BLaER1 treated with 17β-estradiol and CSF1 and Interleukin-3, amounts not matched to agents 10 nM and 100 nM (cell line): Measurements from ENCODE around the gene FRG2.
"Not testable (repeated sequence)": the region's sequence is repeated elsewhere in the genome, so short reads cannot be mapped to it uniquely, and the experiment has no call there.

Experiments used
- H3K27ac ChIP-seq, 11 experiments: shearing (Covaris generic); formaldehyde crosslinking; 2 replicates each; pipeline ENCODE4 v1.8.1; 2022
- H3K27me3 ChIP-seq, 11 experiments: shearing (Covaris generic); formaldehyde crosslinking; 2 replicates each; pipeline ENCODE4 v1.8.1; 2022
- H3K36me3 ChIP-seq, 11 experiments: shearing (Covaris generic); formaldehyde crosslinking; 2 replicates each; pipeline ENCODE4 v1.8.1; 2022
- H3K4me1 ChIP-seq, 10 experiments: shearing (Covaris generic); formaldehyde crosslinking; 2 replicates each; pipeline ENCODE4 v1.8.1; 2022
- H3K4me2 ChIP-seq, 11 experiments: shearing (Covaris generic); formaldehyde crosslinking; 2 replicates each; pipeline ENCODE4 v1.8.1; 2022
- H3K4me3 ChIP-seq, 10 experiments: shearing (Covaris generic); formaldehyde crosslinking; 2 replicates each; pipeline ENCODE4 v1.8.1; 2022
- H3K9ac ChIP-seq, 11 experiments: shearing (Covaris generic); formaldehyde crosslinking; 2 replicates each; pipeline ENCODE4 v1.8.1; 2022
- H3K9me3 ChIP-seq, 11 experiments: shearing (Covaris generic); formaldehyde crosslinking; replicated peaks in 1 of 11; 2 replicates each; pipeline ENCODE4 v1.8.1; 2022
- H4K20me1 ChIP-seq, 11 experiments: shearing (Covaris generic); formaldehyde crosslinking; 2 replicates each; pipeline ENCODE4 v1.8.1; 2022
- Cebpa-rat ChIP-seq, 11 experiments: shearing (Covaris generic); IDR thresholded peaks; 2 replicates each; pipeline ENCODE4 v1.8.1; 2022

Gene FRG2

DNA sequence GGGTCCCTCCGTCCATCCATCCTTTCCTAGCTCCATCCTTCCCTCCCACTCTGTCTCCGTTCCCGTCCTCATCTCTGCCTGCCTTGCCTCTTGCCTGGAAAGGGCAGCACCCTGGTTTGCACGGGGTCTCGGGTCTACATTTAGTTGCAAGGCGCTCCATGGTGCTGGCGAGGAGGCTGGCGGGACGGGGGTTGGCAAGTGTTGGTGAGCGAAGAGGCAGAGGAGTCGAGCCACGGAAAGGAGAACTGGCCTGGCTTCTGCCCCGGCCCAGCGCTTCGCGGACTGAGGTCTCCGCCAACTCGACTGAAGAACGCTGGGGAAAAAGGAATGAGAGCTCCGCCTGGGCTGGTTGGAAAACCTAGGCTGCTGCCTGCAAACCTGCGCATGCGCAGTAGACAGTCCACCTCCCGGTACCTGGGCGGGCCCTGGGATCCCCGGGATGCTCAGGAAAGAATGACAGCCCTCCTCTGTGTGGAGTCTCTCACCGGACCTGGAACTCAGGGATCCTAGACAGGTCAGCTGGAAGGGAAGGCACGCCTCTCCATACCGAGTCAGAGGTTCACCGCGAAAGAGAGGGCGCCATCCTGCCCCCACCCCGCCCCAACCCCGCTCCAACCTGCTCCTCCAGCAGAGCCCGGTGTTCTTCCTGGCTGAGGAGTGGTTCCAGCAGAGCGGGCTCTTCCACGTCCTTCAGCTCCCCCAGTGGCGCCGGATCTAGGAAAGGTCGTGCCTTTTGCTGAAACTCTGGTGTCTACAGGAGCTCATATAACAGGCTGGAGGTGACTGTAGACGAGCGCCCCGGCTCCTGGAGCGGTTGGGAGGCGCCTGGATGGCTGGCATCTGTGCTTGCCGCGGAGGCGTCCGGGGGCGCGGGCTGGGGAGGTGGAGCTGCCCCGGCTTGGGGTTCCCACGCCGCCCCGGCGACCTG is 6.0 kb downstream of the FRG2 start:
- H3K9ac ChIP-seq = no peak overlapping the region
- no peaks in the 10 kb centered on the region for H4K20me1 ChIP-seq
- no peak overlapping the region for H3K4me3 ChIP-seq

DNA sequence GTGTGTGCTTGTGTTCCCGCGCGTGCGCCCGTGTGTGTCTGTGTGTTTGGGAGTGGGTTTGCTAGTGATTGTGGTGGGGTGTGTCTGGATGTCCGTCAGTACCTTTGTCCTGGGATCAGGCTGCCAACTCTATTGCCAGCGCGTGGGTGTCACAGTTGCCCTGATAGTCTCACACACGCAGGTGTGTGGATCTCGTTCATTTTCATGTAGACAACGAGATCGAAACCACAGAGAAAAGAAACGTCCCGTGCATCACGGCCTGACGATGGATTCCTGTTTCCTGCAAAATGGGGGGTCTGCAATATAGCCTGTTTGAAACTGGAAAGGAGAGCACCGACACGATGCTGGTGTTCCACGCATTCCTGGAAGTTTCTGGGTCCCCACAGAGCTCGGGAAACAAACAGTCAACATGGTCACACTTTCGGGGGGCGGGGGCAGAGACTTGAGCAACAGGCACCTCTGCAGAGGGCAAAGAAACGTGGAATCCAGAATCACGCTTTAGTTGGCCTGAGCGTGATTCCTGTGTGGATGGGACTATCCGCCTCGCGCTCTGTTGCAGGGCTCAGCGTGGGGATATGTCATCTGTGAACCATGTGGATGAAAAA is 7.1 kb downstream of the FRG2 start:
- H3K27me3 ChIP-seq, H3K9ac ChIP-seq, H4K20me1 ChIP-seq, H3K4me2 ChIP-seq, H3K27ac ChIP-seq, H3K4me3 ChIP-seq, H3K4me1 ChIP-seq, H3K36me3 ChIP-seq: not testable (repeated sequence)
- H3K9me3 ChIP-seq = peaks cover 67 to 73% (median 70%) of the 10 kb centered on the region in 11 experiments

More for the DNA sequence above, 6.0 kb downstream of the FRG2 start:
- no peaks in the 10 kb centered on the region for H3K4me1 ChIP-seq
- H3K36me3 ChIP-seq = no peaks in the 10 kb centered on the region
- no peaks in the 10 kb centered on the region for H3K27me3 ChIP-seq
- no peak for TF ChIP-seq Cebpa-rat (IDR thresholded peaks at IDR 0.05)
- no peak overlapping the region for H3K27ac ChIP-seq
- H3K9me3 ChIP-seq = peaks cover 56 to 62% (median 59%) of the 10 kb centered on the region in 11 experiments
- H3K4me2 ChIP-seq = no peak overlapping the region

DNA sequence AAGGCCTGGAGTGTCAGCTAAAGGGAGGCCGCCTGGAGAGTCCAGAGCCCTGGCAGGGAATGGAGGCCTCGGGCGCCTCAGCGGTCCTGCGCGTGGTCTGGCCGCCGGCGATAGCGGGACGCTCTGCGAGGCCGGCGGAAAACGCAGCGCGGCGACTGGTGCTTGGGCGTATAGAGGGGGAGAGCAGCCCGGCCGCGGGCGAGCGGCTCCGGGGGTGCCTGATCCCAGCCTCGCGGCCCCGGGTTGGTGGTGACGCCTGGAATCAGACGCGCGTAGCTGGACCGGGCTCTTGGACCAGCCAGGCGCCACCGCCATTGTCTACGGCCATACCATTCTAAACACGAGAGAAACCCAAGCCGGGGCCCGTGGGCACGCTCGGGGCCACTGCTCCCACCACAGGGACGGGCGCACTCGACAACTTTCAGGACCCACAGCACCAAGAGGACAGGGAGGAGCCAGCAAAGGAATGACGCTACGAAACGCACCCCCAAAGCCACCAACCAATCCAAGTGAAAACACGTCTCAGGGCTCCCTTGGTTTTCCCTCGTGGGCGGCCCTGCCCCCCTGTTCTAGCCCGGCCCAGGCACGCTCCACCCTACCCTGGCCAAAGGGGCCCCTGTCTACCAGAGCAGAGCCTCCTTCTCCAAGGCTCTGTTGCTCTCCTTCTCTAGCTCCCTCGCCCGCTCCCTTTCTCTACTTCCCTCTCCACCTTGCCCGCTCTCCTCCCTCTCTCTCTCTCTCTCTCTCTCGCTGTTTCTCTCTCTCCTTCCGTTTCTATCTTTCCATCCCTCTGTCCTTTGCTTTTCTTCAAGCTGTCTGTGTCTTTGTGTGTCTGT is 7.8 kb downstream of the FRG2 start:
- no peaks in the 10 kb centered on the region for H3K4me1 ChIP-seq
- H3K27ac ChIP-seq = no peak overlapping the region
- H3K9ac ChIP-seq = no peak overlapping the region
- H3K4me2 ChIP-seq = no peak overlapping the region
- H3K4me3 ChIP-seq = no peak overlapping the region
- H3K36me3 ChIP-seq = no peaks in the 10 kb centered on the region
- no peak for TF ChIP-seq Cebpa-rat (IDR thresholded peaks at IDR 0.05)
- no peaks in the 10 kb centered on the region for H3K27me3 ChIP-seq
- peaks cover 72 to 79% (median 75%) of the 10 kb centered on the region in 11 experiments for H3K9me3 ChIP-seq
- no peaks in the 10 kb centered on the region for H4K20me1 ChIP-seq

DNA sequence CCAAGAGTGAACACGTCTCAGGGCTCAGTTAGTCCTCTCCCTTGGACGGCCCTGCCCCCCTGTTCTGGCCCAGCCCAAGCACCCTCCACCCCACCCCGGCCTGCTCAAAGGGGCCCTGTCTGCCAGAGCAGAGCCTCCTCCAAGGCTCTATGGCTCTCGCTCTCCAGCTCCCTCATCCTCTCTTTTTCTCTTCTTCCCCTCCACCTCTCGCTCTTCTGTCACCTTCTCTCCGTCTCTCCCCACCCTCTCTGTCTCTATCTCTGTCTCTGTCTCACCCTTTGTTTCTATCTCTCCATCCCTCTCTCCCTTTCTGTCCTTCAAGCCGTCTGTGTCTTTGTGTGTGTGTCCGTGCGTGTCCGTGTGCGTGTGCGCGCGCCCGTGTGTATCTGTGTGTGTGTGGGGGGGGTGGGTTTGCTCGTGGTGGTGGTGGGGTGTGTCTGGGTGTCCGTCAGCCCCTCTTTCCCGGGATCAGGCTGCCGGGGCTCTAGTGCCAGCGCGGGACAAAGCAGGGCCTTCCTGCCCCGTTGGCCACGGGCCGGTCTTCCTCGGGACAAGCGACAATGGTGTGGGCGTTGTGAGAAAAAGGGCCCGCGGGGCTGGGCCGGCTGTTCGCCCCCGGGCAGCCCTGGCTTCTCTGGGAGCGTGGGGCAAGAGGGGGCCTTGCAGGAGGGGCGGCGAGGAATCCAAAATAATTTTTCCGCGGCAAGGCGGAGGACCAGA is 8.7 kb downstream of the FRG2 start:
- H3K27me3 ChIP-seq = no peaks in the 10 kb centered on the region
- H3K9me3 ChIP-seq = peaks cover 72 to 80% (median 75%) of the 10 kb centered on the region in 11 experiments
- no peak overlapping the region for H3K4me2 ChIP-seq
- H3K4me1 ChIP-seq = no peaks in the 10 kb centered on the region
- no peak for TF ChIP-seq Cebpa-rat (IDR thresholded peaks at IDR 0.05)
- H3K4me3 ChIP-seq = no peak overlapping the region
- H3K9ac ChIP-seq = no peak overlapping the region
- no peaks in the 10 kb centered on the region for H3K36me3 ChIP-seq
- no peak overlapping the region for H3K27ac ChIP-seq
- H4K20me1 ChIP-seq = no peaks in the 10 kb centered on the region

DNA sequence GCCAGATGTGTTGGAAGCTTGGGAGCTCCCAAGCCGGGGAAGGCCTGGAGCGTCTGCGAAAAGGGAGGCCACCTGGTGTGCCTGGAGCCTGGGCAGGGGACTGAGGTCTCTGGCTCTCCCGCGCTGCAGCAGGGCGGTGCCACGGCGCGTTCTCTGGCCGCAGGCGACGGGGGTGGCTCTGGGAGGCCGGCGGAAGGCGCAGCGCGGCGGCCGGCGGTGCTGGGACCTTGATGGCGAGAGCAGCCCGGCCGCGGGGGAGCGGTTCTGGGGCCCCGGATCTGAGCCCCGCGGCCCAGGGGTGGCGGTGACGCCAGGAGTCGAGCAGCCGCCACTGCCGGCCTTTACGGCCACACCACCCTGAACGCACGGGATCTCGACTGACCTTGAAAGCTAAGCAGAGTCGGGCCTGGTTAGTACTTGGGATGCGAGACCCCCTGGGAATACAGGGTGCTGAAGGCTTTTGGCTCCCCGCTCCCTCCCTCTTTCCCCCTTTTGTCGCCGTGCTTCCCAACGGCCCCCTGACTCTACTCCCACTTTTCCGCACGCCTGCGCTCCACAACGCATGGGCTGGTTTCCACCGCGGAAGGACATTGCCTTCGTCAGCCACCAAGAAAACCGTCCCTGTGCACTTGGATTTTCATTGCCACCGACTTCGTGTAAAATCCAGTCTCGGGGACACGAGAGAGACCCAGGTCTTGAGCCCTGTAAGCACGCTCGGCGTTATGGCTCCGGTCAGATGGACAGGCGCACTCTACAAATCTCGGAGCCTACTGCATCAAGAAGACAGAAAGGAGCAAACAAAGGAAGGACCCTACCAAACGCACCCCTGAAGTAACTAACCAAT is 9.5 kb downstream of the FRG2 start:
- H3K27me3 ChIP-seq = no peaks in the 10 kb centered on the region
- peaks cover 70 to 77% (median 72%) of the 10 kb centered on the region in 11 experiments for H3K9me3 ChIP-seq
- H3K9ac ChIP-seq = no peak overlapping the region
- H3K4me1 ChIP-seq = no peaks in the 10 kb centered on the region
- TF ChIP-seq Cebpa-rat (IDR thresholded peaks at IDR 0.05) = no peak
- no peak overlapping the region for H3K4me2 ChIP-seq
- H4K20me1 ChIP-seq = no peaks in the 10 kb centered on the region
- H3K27ac ChIP-seq = no peak overlapping the region
- no peaks in the 10 kb centered on the region for H3K36me3 ChIP-seq
- H3K4me3 ChIP-seq = no peak overlapping the region

DNA sequence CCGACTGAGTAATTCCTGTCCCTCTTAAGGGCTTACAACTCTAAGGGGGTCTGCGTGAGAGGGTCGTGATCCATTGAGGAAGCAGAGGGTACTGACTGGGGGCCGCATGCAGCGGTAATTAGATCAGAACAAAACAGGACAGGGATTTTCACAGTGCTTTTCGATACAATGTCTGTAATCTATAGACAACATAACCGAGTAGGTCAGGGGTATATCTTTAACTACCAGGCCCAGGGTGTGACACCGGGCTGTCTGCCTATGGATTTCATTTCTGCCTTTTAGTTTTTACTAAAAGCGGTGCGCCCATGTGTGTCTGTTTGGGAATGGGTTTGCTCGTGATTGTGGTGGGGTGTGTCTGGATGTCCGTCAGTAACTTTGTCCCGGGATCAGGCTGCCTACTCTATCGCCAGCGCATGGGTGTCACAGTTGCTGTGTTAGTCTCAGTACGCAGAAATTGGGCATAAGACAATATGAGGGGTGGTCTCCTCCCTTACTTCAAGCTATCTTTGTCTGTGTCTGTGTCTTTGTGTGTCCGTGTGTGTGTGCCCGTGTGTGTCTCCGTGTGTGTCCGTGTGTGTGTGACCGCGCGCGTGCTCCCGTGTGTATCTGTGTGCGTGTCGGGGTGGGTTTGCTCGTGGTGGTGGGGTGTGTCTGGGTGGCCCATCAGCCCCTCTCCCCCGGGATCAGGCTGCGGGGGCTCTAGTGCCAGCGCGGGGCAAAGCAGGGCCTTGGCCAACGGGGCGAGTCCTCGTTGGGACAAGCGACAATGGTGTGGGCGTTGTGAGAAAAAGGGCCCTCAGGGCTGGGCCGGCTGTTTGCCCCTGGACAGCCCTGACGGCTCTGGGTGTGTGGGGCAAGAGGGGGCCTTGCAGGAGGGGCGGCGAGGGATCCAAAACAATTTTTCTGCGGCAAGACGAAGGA is 10.4 kb downstream of the FRG2 start:
- Histone ChIP-seq H3K9me3 (peaks cover 67 to 74% (median 70%) of the 10 kb centered on the region in 11 experiments), H3K4me2 (no peak overlapping the region), H3K9ac (no peak overlapping the region), H4K20me1 (no peaks in the 10 kb centered on the region), H3K27me3 (no peaks in the 10 kb centered on the region), H3K4me3 (no peak overlapping the region), H3K4me1 (no peaks in the 10 kb centered on the region), H3K27ac (no peak overlapping the region), H3K36me3 (no peaks in the 10 kb centered on the region)
- no peak for TF ChIP-seq Cebpa-rat (IDR thresholded peaks at IDR 0.05)

DNA sequence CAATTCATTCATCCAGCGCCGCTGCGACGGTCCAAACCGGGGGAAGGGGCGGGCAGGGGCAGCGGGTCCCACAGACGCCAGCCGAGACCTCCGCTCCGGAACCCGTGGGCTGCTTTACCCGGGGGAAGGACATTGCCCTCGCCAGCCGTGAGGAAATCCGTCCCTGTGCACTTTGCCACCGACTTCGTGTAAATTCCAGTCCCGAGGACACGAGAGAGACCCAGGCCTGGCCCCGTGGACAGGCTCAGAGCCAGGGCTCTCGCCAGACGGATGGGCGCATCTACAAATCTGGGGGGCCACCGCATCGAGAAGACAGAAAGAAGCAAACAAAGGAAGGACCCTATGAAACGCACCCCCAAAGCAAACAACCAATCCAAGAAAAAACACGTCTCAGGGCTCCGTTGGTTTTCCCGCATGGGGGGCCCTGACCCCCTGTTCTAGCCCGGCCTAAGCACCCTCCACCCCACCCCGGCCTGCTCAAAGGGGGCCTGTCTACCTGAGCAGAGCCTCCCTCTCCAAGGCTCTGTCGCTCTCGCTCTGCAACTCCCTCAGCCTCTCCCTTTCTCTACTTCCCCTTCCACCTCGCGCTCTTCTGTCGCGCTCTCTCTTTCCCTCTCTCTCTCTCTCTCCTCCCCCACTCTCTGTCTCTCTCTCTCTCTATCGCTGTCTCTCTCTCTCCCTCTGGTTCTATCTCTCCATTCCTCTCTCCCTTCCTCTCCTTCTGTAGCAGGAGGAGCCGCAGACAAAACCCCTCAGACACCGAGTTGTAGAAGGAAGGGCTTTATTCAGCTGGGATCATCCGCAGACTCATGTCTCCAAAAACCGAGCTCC is 11.3 kb downstream of the FRG2 start:
- H3K27me3 ChIP-seq = no peaks in the 10 kb centered on the region
- no peaks in the 10 kb centered on the region for H3K4me1 ChIP-seq
- H3K4me2 ChIP-seq = no peak overlapping the region
- H3K4me3 ChIP-seq = no peak overlapping the region
- no peak overlapping the region for H3K27ac ChIP-seq
- no peak overlapping the region for H3K9ac ChIP-seq
- H3K36me3 ChIP-seq = no peaks in the 10 kb centered on the region
- no peaks in the 10 kb centered on the region for H4K20me1 ChIP-seq
- H3K9me3 ChIP-seq = peaks cover 61 to 66% (median 63%) of the 10 kb centered on the region in 11 experiments
- no peak for TF ChIP-seq Cebpa-rat (IDR thresholded peaks at IDR 0.05)
